GM21737 (cell line): Measurements from ENCODE around the gene VEPH1.

Experiments used
- ATAC-seq: cut with Tn5 transposase; IDR thresholded peaks from one replicate; pipeline ENCODE4 v1.9.1; 2021; ENCODE audit warnings: mild to moderate bottlenecking, moderate library complexity; ENCODE audit not compliant: unreplicated experiment

The VEPH1 gene

GRCh38 chr3:157393113-157393512 is 110.1 kb downstream of the VEPH1 start:
- ATAC-seq: no peak

- no peak for ATAC-seq
Measured at GRCh38 chr3:157392104-157392503, 111.1 kb downstream of the VEPH1 start.

- ATAC-seq: no peak
Measured at GRCh38 chr3:157390713-157391515, 112.3 kb downstream of the VEPH1 start.

GRCh38 chr3:157388976-157389375 is 114.2 kb downstream of the VEPH1 start:
- no peak for ATAC-seq

GRCh38 chr3:157387708-157388435 is 115.3 kb downstream of the VEPH1 start:
- ATAC-seq: no peak

GRCh38 chr3:157384491-157384890 is 118.7 kb downstream of the VEPH1 start:
- no peak for ATAC-seq

- ATAC-seq: no peak
Measured at GRCh38 chr3:157384031-157384430, 119.2 kb downstream of the VEPH1 start.

GRCh38 chr3:157381606-157382005 is 121.6 kb downstream of the VEPH1 start:
- ATAC-seq: no peak

- ATAC-seq: no peak
Measured at GRCh38 chr3:157379525-157380140, 123.6 kb downstream of the VEPH1 start.

GRCh38 chr3:157376603-157377300 is 126.5 kb downstream of the VEPH1 start:
- no peak for ATAC-seq

GRCh38 chr3:157375342-157375986 is 127.8 kb downstream of the VEPH1 start:
- ATAC-seq: no peak

- no peak for ATAC-seq
Measured at GRCh38 chr3:157374933-157375332, 128.3 kb downstream of the VEPH1 start.

GRCh38 chr3:157373783-157374182 is 129.4 kb downstream of the VEPH1 start:
- ATAC-seq: no peak

- ATAC-seq: no peak
Measured at GRCh38 chr3:157370867-157371266, 132.3 kb downstream of the VEPH1 start.

GRCh38 chr3:157369727-157370421 is 133.3 kb downstream of the VEPH1 start:
- no peak for ATAC-seq

GRCh38 chr3:157368171-157368570 is 135.0 kb downstream of the VEPH1 start:
- no peak for ATAC-seq

- no peak for ATAC-seq
Measured at GRCh38 chr3:157363393-157363792, 139.8 kb downstream of the VEPH1 start.

GRCh38 chr3:157362348-157362747 is 140.9 kb downstream of the VEPH1 start:
- ATAC-seq: no peak

GRCh38 chr3:157360044-157360443 is 143.2 kb downstream of the VEPH1 start:
- no peak for ATAC-seq

GRCh38 chr3:157356541-157356940 is 146.7 kb downstream of the VEPH1 start:
- no peak for ATAC-seq
